ENCODE data around the gene CDH11. TPM values are rescaled to one million over a fixed set of nuclear protein-coding genes. Genes with fewer than 3 reads are reported as not detected.

The CDH11 gene
- 145 TPM for total RNA-seq

GRCh38 chr16:65121870-65122723, at the start of gene CDH11:
Gene CDH11, minus strand, starts transcription at chr16:65122063. Its CDS starts 117,194 bp downstream, at chr16:65004869.
- intact Hi-C loops (cut with DNase I) = loop anchor here (5.0 to 10.0 kb wide), 5 partner anchors 190 to 923 kb away; no protein-coding TSS in a partner anchor
- peak; percentile 56 to 75 (median 60) for TF ChIP-seq CTCF (IDR thresholded peaks at IDR 0.05)
- Histone ChIP-seq H3K36me3 (no peaks in the 10 kb centered on the region), H3K27ac (peak within 1 kb of the TSS; percentile 93 to 97), H3K4me1 (peaks cover 0 to 18% of the 10 kb centered on the region in 2 donors), H3K4me3 (peak within 1 kb of the TSS; percentile 83 to 84), H3K9me3 (no peaks in the 10 kb centered on the region), H3K27me3 (no peaks in the 10 kb centered on the region)
- DNase-seq (ENCODE audit: low spot score in 2 of 2) = peak in 1 of 2 donors; percentile 85

- intact Hi-C loops (cut with DNase I) = no loop called here
- no peak for TF ChIP-seq CTCF (IDR thresholded peaks at IDR 0.05)
- DNase-seq (ENCODE audit: low spot score in 2 of 2) = no peak
- no peaks in the 10 kb centered on the region for H3K36me3 ChIP-seq
- no peak overlapping the region for H3K27ac ChIP-seq
- H3K9me3 ChIP-seq = no peaks in the 10 kb centered on the region
- H3K27me3 ChIP-seq = no peaks in the 10 kb centered on the region
- H3K4me3 ChIP-seq = no peak overlapping the region
- H3K4me1 ChIP-seq = no peaks in the 10 kb centered on the region
Measured at GRCh38 chr16:65154321-65154720, 32.5 kb upstream of the CDH11 start.

GRCh38 chr16:65153365-65154105, 31.7 kb upstream of the CDH11 start:
- no peaks in the 10 kb centered on the region for H3K9me3 ChIP-seq
- no peak overlapping the region for H3K27ac ChIP-seq
- no peak overlapping the region for H3K4me3 ChIP-seq
- H3K4me1 ChIP-seq = no peaks in the 10 kb centered on the region
- TF ChIP-seq CTCF (IDR thresholded peaks at IDR 0.05) = no peak
- intact Hi-C loops (cut with DNase I) = no loop called here
- H3K27me3 ChIP-seq = no peaks in the 10 kb centered on the region
- H3K36me3 ChIP-seq = no peaks in the 10 kb centered on the region
- no peak for DNase-seq (ENCODE audit: low spot score in 2 of 2)

GRCh38 chr16:65148804-65149203, 26.9 kb upstream of the CDH11 start:
- DNase-seq (ENCODE audit: low spot score in 2 of 2) = no peak
- Histone ChIP-seq H3K4me1 (no peaks in the 10 kb centered on the region), H3K36me3 (no peaks in the 10 kb centered on the region), H3K27me3 (no peaks in the 10 kb centered on the region), H3K4me3 (no peak overlapping the region), H3K27ac (no peak overlapping the region), H3K9me3 (no peaks in the 10 kb centered on the region)
- intact Hi-C loops (cut with DNase I) = no loop called here
- no peak for TF ChIP-seq CTCF (IDR thresholded peaks at IDR 0.05)

- no peak for TF ChIP-seq CTCF (IDR thresholded peaks at IDR 0.05)
- Histone ChIP-seq H3K9me3 (no peaks in the 10 kb centered on the region), H3K4me3 (no peak overlapping the region), H3K27me3 (no peaks in the 10 kb centered on the region), H3K4me1 (no peaks in the 10 kb centered on the region), H3K27ac (no peak overlapping the region), H3K36me3 (no peaks in the 10 kb centered on the region)
- intact Hi-C loops (cut with DNase I) = no loop called here
- DNase-seq (ENCODE audit: low spot score in 2 of 2) = no peak
Measured at GRCh38 chr16:65142276-65142675, 20.4 kb upstream of the CDH11 start.
